ENCODE results near the gene GPN2.

DNA sequence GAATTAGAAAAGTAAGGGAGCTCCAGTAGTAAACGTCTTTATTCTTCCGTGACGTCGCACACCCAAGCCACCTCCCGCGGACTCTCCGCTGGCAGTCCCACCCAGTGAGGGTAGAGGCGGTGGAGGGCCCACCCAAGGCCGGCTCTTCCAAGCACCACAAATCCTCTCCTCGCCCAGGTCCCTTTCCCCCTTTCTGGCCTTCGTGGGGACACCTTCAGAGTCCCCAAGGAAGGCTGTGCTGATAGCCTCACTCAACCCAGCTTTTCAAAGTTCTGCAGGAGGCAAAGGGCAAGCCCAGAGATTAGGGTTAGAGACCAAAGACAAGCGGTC is 349 bp upstream of the GPN2 start:
- TF ChIP-seq POLR2A (IDR thresholded peaks at IDR 0.05; ENCODE audit: extremely low read depth, insufficient read length), result no peak
- TF ChIP-seq, protein P1, sequence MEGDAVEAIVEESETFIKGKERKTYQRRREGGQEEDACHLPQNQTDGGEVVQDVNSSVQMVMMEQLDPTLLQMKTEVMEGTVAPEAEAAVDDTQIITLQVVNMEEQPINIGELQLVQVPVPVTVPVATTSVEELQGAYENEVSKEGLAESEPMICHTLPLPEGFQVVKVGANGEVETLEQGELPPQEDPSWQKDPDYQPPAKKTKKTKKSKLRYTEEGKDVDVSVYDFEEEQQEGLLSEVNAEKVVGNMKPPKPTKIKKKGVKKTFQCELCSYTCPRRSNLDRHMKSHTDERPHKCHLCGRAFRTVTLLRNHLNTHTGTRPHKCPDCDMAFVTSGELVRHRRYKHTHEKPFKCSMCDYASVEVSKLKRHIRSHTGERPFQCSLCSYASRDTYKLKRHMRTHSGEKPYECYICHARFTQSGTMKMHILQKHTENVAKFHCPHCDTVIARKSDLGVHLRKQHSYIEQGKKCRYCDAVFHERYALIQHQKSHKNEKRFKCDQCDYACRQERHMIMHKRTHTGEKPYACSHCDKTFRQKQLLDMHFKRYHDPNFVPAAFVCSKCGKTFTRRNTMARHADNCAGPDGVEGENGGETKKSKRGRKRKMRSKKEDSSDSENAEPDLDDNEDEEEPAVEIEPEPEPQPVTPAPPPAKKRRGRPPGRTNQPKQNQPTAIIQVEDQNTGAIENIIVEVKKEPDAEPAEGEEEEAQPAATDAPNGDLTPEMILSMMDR (IDR thresholded peaks at IDR 0.05; ENCODE audit: low read depth, low read length), result no peak
- TF ChIP-seq, protein P2, sequence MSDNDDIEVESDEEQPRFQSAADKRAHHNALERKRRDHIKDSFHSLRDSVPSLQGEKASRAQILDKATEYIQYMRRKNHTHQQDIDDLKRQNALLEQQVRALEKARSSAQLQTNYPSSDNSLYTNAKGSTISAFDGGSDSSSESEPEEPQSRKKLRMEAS (IDR thresholded peaks at IDR 0.05; ENCODE audit: low read depth, low read length), result no peak

Data from NB4 (cell line).